GM19463 (cell line): ENCODE results near the gene SMARCA4.
"Not testable (repeated sequence)": the region's sequence is repeated elsewhere in the genome, so short reads cannot be mapped to it uniquely, and the experiment has no call there.

ENCODE experiments used
- ATAC-seq: cut with Tn5 transposase; IDR thresholded peaks from one replicate; pipeline ENCODE4 v1.9.1; 2021; ENCODE audit warnings: mild to moderate bottlenecking, moderate library complexity; ENCODE audit not compliant: unreplicated experiment

Gene SMARCA4

GRCh38 chr19:11059511-11060358, 98.9 kb downstream of the SMARCA4 start:
- ATAC-seq = no peak

- no peak for ATAC-seq
These were observed 101.1 kb downstream of the SMARCA4 start for GRCh38 chr19:11061952-11062351.

- no peak for ATAC-seq
These were observed 102.6 kb downstream of the SMARCA4 start for GRCh38 chr19:11063434-11063833.

- ATAC-seq = no peak
These were observed 104.0 kb downstream of the SMARCA4 start for GRCh38 chr19:11064831-11065303.

DNA sequence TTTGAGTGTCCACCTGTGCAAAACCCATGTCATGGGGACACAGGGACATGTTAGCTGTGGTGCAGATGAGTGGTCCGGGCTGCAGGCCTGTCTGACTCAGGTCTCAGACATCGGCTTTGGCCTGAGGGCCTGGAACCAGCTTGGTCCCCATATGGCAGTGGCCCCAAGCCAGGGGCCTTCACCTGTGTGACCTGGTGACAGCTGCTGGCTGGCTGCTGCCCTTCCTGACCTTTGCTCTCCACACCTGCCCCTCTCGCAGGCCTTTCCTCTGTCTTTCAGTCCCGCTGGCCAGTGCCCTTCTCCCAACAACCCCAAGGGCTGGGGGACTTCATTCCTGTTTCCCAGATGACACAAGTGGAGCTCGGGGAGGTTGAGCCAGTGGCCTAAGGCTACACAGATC, 105.5 kb downstream of the SMARCA4 start:
- no peak for ATAC-seq

DNA sequence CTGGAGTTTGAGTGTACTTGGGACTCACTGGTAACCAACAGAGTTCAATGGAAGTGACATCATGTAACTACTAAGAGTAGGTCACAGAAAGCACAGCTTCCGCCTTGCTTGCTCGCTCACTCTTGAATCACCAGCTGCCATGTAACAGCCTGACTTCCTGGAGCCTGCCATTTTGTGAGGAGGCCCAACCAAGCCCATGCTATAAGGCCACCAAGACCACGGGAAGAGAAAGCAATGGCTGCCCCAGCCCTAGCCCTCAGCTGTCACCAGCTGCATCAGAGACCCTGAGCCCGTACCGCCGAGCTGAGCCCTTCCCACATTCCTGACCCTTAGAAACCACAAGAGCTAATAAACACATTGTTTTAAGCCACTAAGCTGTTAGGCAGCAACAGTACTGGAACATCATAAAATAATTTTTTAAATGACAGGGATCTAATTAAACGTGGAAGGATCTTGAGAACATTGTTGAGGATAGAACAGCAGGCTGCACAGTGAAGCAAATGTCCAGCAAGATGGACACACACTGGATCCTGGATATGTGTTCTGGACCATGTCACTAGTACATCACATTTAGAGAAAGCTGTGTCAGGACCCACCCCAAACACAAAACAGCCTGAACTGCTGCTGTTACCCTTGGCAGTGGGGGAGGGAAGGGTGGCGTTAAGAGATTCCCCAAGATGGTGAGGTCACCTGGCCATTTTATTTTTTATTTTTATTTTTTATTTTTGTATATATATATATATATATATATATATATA, 106.7 kb downstream of the SMARCA4 start:
- ATAC-seq = no peak

GRCh38 chr19:11069561-11069960, 108.7 kb downstream of the SMARCA4 start:
- ATAC-seq = no peak

DNA sequence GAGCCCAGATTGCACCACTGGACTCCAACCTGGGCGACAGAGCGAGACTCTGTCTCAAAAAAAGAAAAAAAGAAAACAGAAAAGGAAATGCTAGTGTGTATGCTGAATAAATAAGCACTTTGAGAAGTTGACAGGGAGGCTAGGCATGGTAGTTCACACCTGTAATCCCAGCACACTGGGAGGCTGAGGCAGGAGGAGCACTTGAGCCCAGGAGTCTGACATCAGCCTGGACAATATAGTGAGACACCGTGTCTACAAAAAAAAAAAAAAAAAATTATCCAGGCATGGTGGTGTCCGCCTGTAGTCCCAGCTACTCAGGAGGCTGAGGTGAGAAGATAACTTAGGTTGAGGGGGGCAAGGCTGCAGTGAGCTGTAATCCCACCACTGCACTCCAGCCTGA, 109.3 kb downstream of the SMARCA4 start:
- no peak for ATAC-seq

GRCh38 chr19:11073568-11073967, 112.7 kb downstream of the SMARCA4 start:
- no peak for ATAC-seq

- ATAC-seq = not testable (repeated sequence)
These were observed 116.0 kb downstream of the SMARCA4 start for GRCh38 chr19:11076792-11077191.

DNA sequence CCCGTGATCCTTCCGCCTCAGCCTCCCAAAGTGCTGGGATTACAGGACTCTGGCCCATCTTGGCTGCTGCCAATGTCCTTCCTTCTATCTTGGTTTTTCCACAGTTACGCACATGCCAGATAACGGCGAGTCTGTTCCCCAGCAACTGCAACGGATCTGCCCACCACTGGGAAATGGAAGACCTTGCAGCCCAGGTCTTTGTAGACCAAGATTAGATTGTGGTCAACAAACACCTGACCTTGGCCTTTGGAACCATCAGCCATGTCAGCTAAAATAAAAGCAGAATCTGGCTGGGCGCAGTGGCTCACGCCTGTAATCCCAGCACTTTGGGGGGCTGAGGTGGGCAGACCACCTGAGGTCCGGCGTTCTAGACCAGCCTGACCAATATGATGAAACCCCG, 118.1 kb downstream of the SMARCA4 start:
- ATAC-seq = no peak

DNA sequence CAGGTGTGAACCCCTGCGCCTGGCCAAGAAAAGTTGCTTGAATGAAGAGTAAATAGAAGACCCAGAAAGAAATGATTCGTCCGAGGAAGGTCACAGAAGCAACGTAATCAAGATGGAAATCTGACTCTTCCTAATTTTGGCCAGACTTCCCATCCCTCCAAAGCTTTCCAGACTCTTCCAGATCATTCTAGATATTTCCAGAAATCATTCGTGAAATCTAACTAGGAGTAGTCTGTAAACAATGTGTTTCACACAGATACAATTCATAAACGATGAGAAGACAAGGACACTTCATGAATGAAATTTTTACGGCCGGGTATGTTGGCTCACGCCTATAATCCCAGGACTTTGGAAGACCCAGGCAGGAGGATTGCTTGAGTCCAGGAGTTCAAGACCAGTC, 119.2 kb downstream of the SMARCA4 start:
- no peak for ATAC-seq

GRCh38 chr19:11087870-11088505, 127.2 kb downstream of the SMARCA4 start:
- no peak for ATAC-seq

GRCh38 chr19:11088506-11089253, 127.8 kb downstream of the SMARCA4 start:
- no peak for ATAC-seq

DNA sequence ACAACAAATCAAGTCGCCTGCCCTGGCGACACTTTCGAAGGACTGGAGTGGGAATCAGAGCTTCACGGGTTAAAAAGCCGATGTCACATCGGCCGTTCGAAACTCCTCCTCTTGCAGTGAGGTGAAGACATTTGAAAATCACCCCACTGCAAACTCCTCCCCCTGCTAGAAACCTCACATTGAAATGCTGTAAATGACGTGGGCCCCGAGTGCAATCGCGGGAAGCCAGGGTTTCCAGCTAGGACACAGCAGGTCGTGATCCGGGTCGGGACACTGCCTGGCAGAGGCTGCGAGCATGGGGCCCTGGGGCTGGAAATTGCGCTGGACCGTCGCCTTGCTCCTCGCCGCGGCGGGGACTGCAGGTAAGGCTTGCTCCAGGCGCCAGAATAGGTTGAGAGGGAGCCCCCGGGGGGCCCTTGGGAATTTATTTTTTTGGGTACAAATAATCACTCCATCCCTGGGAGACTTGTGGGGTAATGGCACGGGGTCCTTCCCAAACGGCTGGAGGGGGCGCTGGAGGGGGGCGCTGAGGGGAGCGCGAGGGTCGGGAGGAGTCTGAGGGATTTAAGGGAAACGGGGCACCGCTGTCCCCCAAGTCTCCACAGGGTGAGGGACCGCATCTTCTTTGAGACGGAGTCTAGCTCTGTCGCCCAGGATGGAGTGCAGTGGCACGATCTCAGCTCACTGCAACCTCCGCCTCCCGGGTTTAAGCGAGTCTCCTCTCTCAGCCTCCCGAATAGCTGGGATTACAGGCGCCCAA, 128.6 kb downstream of the SMARCA4 start, which contains the start of gene LDLR:
Gene LDLR (plus strand): TSS at position 210 of the 760 bp plus-strand sequence. CDS start 86 bp downstream, at position 296.
- ATAC-seq = no peak

DNA sequence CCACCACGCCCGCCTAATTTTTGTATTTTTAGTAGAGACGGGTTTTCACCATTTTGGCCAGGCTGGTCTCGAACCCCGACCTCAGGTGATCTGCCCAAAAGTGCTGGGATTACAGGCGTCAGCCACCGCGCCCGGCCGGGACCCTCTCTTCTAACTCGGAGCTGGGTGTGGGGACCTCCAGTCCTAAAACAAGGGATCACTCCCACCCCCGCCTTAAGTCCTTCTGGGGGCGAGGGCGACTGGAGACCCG, 129.1 kb downstream of the SMARCA4 start:
- ATAC-seq = not testable (repeated sequence)

GRCh38 chr19:11090264-11090996, 129.6 kb downstream of the SMARCA4 start:
- ATAC-seq = peak; percentile 76

- no peak for ATAC-seq
These were observed 130.3 kb downstream of the SMARCA4 start for GRCh38 chr19:11090997-11091702.

GRCh38 chr19:11091703-11092153, 130.9 kb downstream of the SMARCA4 start:
- ATAC-seq = no peak
